ENCODE measurements around the gene RSL1D1.

DNA sequence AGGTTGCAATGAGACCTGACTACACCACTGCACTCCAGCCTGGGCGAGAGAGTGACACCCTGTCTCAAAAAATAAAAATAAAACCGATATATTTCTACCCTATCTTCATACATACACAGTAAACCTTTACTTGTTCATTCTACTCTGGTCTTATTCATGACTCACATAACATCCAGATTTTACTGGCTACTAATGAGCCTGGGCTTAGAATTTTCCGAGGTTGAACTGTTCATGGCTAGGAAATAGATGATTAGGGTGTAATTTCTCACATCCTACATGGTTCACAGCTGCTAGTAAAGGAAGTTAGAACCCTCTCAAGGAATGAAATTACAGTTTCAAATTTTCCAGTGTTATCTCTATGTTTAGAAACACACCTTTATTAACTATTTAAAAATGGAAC is 49.7 kb upstream of the RSL1D1 start:
- TF ChIP-seq, protein P1, sequence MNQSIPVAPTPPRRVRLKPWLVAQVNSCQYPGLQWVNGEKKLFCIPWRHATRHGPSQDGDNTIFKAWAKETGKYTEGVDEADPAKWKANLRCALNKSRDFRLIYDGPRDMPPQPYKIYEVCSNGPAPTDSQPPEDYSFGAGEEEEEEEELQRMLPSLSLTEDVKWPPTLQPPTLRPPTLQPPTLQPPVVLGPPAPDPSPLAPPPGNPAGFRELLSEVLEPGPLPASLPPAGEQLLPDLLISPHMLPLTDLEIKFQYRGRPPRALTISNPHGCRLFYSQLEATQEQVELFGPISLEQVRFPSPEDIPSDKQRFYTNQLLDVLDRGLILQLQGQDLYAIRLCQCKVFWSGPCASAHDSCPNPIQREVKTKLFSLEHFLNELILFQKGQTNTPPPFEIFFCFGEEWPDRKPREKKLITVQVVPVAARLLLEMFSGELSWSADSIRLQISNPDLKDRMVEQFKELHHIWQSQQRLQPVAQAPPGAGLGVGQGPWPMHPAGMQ (IDR thresholded peaks at IDR 0.05; ENCODE audit: borderline replicate concordance) = no peak
- TF ChIP-seq MXI1 (IDR thresholded peaks at IDR 0.05; ENCODE audit: low read depth, low read length) = no peak
- TF ChIP-seq, protein P2, sequence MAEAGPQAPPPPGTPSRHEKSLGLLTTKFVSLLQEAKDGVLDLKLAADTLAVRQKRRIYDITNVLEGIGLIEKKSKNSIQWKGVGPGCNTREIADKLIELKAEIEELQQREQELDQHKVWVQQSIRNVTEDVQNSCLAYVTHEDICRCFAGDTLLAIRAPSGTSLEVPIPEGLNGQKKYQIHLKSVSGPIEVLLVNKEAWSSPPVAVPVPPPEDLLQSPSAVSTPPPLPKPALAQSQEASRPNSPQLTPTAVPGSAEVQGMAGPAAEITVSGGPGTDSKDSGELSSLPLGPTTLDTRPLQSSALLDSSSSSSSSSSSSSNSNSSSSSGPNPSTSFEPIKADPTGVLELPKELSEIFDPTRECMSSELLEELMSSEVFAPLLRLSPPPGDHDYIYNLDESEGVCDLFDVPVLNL (IDR thresholded peaks at IDR 0.05; ENCODE audit: low read depth, low read length) = no peak
- TF ChIP-seq, protein P3, sequence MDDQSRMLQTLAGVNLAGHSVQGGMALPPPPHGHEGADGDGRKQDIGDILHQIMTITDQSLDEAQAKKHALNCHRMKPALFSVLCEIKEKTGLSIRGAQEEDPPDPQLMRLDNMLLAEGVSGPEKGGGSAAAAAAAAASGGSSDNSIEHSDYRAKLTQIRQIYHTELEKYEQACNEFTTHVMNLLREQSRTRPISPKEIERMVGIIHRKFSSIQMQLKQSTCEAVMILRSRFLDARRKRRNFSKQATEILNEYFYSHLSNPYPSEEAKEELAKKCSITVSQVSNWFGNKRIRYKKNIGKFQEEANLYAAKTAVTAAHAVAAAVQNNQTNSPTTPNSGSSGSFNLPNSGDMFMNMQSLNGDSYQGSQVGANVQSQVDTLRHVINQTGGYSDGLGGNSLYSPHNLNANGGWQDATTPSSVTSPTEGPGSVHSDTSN (IDR thresholded peaks at IDR 0.05; ENCODE audit: insufficient replicate concordance, low read depth, low read length) = no peak
- TF ChIP-seq, protein P4, sequence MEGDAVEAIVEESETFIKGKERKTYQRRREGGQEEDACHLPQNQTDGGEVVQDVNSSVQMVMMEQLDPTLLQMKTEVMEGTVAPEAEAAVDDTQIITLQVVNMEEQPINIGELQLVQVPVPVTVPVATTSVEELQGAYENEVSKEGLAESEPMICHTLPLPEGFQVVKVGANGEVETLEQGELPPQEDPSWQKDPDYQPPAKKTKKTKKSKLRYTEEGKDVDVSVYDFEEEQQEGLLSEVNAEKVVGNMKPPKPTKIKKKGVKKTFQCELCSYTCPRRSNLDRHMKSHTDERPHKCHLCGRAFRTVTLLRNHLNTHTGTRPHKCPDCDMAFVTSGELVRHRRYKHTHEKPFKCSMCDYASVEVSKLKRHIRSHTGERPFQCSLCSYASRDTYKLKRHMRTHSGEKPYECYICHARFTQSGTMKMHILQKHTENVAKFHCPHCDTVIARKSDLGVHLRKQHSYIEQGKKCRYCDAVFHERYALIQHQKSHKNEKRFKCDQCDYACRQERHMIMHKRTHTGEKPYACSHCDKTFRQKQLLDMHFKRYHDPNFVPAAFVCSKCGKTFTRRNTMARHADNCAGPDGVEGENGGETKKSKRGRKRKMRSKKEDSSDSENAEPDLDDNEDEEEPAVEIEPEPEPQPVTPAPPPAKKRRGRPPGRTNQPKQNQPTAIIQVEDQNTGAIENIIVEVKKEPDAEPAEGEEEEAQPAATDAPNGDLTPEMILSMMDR (IDR thresholded peaks at IDR 0.05 in 2 of 3, conservative IDR thresholded peaks at IDR 0.05 in 1 of 3; ENCODE audit: control insufficient read depth in 2 of 3, extremely low read depth in 1 of 3, insufficient read depth in 1 of 3, low read depth in 3 of 3, low read length in 3 of 3) = no peak
- no peak for TF ChIP-seq ASH2L (IDR thresholded peaks at IDR 0.05; ENCODE audit: borderline replicate concordance, low read depth)
- no peak for TF ChIP-seq POLR2A (IDR thresholded peaks at IDR 0.05; ENCODE audit: low read depth, low read length)
- no peak for TF ChIP-seq RCOR1 (conservative IDR thresholded peaks at IDR 0.05; ENCODE audit: low read depth, low read length)
- TF ChIP-seq CBX5 (IDR thresholded peaks at IDR 0.05; ENCODE audit: low read depth) = no peak
- TF ChIP-seq, protein P5, sequence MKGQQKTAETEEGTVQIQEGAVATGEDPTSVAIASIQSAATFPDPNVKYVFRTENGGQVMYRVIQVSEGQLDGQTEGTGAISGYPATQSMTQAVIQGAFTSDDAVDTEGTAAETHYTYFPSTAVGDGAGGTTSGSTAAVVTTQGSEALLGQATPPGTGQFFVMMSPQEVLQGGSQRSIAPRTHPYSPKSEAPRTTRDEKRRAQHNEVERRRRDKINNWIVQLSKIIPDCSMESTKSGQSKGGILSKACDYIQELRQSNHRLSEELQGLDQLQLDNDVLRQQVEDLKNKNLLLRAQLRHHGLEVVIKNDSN (IDR thresholded peaks at IDR 0.05; ENCODE audit: borderline replicate concordance, extremely low read length, insufficient read depth, low read depth, low read length) = no peak
- no peak for TF ChIP-seq CHD1 (IDR thresholded peaks at IDR 0.05; ENCODE audit: low read depth, low read length)
- no peak for TF ChIP-seq CEBPB (IDR thresholded peaks at IDR 0.05; ENCODE audit: borderline replicate concordance in 1 of 2, low read depth in 2 of 2, low read length in 2 of 2)

All from GM12878 (cell line).